ENCODE data around the gene IFI27L1. TPM values are rescaled to one million over a fixed set of nuclear protein-coding genes. Genes with fewer than 3 reads are reported as not detected.

Gene IFI27L1
- total RNA-seq, 1 experiment from 2014 or later: 27.6 TPM

DNA sequence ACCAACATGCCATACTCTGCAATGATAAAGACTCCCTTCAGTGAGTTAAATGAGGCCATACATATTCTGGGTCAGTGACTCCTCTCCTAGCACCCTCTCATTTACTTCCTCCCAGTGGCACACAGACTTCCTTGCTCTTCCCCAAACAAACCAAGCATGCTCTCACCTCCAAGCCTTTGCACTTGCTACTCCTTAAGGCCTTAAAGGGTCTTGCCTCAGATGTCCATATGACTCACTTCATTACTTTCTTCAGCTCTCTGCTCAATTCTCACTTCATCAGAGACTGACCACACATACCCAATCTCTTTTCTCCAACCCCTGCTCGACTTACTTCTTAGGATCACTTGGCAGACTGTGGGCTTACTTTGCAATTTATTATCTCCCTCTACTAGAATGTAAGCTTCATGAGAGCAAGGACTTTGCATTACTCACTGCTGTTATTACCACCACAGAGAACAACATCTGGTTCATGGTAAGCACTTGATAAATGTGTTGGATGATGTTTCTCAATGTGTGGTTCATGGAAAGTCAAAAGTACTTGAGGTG is 22.9 kb upstream of the IFI27L1 start:
- TF ChIP-seq, protein P1, sequence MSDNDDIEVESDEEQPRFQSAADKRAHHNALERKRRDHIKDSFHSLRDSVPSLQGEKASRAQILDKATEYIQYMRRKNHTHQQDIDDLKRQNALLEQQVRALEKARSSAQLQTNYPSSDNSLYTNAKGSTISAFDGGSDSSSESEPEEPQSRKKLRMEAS (CRISPR knock-in tag; IDR thresholded peaks at IDR 0.05): no peak
- TF ChIP-seq, protein P2, sequence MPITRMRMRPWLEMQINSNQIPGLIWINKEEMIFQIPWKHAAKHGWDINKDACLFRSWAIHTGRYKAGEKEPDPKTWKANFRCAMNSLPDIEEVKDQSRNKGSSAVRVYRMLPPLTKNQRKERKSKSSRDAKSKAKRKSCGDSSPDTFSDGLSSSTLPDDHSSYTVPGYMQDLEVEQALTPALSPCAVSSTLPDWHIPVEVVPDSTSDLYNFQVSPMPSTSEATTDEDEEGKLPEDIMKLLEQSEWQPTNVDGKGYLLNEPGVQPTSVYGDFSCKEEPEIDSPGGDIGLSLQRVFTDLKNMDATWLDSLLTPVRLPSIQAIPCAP (CRISPR knock-in tag; IDR thresholded peaks at IDR 0.05): no peak
- TF ChIP-seq ZNF263 (CRISPR knock-in tag; IDR thresholded peaks at IDR 0.05; ENCODE audit: low read depth) (no peak), ATF1 (CRISPR knock-in tag; IDR thresholded peaks at IDR 0.05) (no peak), FOXK1 (CRISPR knock-in tag; IDR thresholded peaks at IDR 0.05) (no peak), EMX1 (CRISPR knock-in tag; IDR thresholded peaks at IDR 0.05) (no peak), ZBTB21 (CRISPR knock-in tag; IDR thresholded peaks at IDR 0.05; ENCODE audit: borderline replicate concordance) (no peak), ZNF396 (CRISPR knock-in tag; IDR thresholded peaks at IDR 0.05; ENCODE audit: borderline replicate concordance) (no peak), NR2C2 (CRISPR knock-in tag; IDR thresholded peaks at IDR 0.05) (no peak), ZNF121 (CRISPR knock-in tag; IDR thresholded peaks at IDR 0.05) (no peak), SMAD4 (CRISPR knock-in tag; IDR thresholded peaks at IDR 0.05) (no peak), ZNF317 (CRISPR knock-in tag; IDR thresholded peaks at IDR 0.05; ENCODE audit: borderline replicate concordance, low read depth) (no peak)
- TF ChIP-seq, protein P3, sequence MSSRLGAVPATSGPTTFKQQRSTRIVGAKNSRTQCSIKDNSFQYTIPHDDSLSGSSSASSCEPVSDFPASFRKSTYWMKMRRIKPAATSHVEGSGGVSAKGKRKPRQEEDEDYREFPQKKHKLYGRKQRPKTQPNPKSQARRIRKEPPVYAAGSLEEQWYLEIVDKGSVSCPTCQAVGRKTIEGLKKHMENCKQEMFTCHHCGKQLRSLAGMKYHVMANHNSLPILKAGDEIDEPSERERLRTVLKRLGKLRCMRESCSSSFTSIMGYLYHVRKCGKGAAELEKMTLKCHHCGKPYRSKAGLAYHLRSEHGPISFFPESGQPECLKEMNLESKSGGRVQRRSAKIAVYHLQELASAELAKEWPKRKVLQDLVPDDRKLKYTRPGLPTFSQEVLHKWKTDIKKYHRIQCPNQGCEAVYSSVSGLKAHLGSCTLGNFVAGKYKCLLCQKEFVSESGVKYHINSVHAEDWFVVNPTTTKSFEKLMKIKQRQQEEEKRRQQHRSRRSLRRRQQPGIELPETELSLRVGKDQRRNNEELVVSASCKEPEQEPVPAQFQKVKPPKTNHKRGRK (CRISPR knock-in tag; IDR thresholded peaks at IDR 0.05; ENCODE audit: borderline replicate concordance): no peak
- TF ChIP-seq, protein P4, sequence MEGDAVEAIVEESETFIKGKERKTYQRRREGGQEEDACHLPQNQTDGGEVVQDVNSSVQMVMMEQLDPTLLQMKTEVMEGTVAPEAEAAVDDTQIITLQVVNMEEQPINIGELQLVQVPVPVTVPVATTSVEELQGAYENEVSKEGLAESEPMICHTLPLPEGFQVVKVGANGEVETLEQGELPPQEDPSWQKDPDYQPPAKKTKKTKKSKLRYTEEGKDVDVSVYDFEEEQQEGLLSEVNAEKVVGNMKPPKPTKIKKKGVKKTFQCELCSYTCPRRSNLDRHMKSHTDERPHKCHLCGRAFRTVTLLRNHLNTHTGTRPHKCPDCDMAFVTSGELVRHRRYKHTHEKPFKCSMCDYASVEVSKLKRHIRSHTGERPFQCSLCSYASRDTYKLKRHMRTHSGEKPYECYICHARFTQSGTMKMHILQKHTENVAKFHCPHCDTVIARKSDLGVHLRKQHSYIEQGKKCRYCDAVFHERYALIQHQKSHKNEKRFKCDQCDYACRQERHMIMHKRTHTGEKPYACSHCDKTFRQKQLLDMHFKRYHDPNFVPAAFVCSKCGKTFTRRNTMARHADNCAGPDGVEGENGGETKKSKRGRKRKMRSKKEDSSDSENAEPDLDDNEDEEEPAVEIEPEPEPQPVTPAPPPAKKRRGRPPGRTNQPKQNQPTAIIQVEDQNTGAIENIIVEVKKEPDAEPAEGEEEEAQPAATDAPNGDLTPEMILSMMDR (IDR thresholded peaks at IDR 0.05): no peak
- TF ChIP-seq, protein P5, sequence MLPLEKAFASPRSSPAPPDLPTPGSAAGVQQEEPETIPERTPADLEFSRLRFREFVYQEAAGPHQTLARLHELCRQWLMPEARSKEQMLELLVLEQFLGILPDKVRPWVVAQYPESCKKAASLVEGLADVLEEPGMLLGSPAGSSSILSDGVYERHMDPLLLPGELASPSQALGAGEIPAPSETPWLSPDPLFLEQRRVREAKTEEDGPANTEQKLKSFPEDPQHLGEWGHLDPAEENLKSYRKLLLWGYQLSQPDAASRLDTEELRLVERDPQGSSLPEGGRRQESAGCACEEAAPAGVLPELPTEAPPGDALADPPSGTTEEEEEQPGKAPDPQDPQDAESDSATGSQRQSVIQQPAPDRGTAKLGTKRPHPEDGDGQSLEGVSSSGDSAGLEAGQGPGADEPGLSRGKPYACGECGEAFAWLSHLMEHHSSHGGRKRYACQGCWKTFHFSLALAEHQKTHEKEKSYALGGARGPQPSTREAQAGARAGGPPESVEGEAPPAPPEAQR (CRISPR knock-in tag; IDR thresholded peaks at IDR 0.05): no peak
- TF ChIP-seq, protein P6, sequence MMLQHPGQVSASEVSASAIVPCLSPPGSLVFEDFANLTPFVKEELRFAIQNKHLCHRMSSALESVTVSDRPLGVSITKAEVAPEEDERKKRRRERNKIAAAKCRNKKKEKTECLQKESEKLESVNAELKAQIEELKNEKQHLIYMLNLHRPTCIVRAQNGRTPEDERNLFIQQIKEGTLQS (CRISPR knock-in tag; conservative IDR thresholded peaks at IDR 0.05): no peak
- TF ChIP-seq, protein P7, sequence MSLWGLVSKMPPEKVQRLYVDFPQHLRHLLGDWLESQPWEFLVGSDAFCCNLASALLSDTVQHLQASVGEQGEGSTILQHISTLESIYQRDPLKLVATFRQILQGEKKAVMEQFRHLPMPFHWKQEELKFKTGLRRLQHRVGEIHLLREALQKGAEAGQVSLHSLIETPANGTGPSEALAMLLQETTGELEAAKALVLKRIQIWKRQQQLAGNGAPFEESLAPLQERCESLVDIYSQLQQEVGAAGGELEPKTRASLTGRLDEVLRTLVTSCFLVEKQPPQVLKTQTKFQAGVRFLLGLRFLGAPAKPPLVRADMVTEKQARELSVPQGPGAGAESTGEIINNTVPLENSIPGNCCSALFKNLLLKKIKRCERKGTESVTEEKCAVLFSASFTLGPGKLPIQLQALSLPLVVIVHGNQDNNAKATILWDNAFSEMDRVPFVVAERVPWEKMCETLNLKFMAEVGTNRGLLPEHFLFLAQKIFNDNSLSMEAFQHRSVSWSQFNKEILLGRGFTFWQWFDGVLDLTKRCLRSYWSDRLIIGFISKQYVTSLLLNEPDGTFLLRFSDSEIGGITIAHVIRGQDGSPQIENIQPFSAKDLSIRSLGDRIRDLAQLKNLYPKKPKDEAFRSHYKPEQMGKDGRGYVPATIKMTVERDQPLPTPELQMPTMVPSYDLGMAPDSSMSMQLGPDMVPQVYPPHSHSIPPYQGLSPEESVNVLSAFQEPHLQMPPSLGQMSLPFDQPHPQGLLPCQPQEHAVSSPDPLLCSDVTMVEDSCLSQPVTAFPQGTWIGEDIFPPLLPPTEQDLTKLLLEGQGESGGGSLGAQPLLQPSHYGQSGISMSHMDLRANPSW (CRISPR knock-in tag; conservative IDR thresholded peaks at IDR 0.05; ENCODE audit: low read depth): no peak
- Mint-ChIP-seq H3K4me1 (peaks cover 11% of the 10 kb centered on the region), H3K9me3 (no peaks in the 10 kb centered on the region), H3K27me3 (ENCODE audit: low read depth) (no peaks in the 10 kb centered on the region), H3K27ac (no peak overlapping the region), H3K36me3 (peaks cover 85% of the 10 kb centered on the region), H3K4me3 (no peak overlapping the region)
- POLR2A ChIA-PET: no interaction called here
- ATAC-seq (no peak), DNase-seq (ENCODE audit: low spot score) (no peak)
- CTCF ChIA-PET: interaction anchor here (1.0 kb wide), 1 partner anchor 22 kb away, joined by 3 read pairs; no protein-coding TSS in a partner anchor

Data from WTC11 (cell line).